ENCODE results near the gene THYN1.

Gene THYN1

DNA sequence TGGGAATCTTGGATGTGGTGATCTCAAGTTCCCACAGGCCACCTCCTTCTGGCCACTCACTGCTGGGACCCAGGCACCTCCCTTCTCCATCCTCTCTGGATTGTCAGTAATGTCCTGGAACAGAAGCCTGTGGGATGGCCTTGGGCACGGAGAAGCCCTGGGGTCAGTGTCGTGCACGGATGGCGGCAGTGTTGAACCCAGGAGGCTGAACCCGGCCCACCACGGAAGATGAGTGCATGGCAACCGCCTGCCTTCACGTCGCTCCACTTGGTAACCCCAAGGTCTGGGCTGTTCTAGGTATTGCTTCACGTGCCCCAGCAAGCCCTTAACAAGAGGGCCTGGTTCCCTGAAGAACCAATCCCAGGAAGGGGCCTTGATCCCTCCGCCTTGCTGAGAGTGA, 7.1 kb downstream of the THYN1 start:
- DNase-seq = no peak

- DNase-seq = no peak
Observed at GRCh38 chr11:134245434-134245833, 7.7 kb downstream of the THYN1 start.

- no peak for DNase-seq
Observed at GRCh38 chr11:134244593-134244992, 8.6 kb downstream of the THYN1 start.

DNA sequence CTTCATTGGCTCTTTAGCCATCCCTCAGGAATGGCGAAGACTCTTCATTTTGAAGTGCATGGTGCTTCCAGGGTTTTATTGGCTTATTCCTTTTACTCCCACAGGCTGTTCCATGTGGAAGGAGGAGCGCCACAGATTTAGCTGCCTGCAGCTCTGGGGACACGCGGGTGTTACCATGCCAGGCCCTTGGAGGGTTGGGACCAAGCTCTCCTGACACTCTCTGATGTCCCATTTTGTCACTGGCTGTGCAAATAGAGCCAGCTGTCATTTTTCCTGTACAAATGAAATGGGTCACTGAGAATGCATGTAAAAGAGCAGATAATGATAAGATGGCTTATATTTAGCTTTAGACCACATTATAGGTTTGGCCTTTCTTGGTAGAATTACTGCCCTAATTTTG, 9.2 kb downstream of the THYN1 start:
- no peak for DNase-seq

DNA sequence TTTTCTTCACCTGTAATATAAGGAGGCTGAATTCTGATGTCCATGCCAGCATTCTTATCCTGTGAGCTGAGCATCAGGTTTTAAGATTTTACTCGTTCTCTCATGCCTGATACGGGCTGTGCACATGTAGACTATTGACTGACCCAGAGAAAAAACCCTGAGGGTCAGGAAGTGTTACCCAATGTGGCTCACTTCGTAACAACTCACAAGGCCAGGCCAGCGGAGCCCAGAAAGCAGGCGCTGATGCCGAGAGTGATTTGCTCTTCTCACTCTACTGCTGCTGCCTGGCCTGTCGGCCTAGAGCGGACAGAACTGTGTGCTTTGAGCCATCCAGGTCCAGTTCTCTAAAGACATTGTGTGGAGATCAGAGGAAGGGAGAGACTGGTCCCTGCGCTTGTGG, 10.8 kb downstream of the THYN1 start:
- no peak for DNase-seq

GRCh38 chr11:134240592-134240991, 12.6 kb downstream of the THYN1 start:
- DNase-seq = no peak

GRCh38 chr11:134238956-134239355, 14.2 kb downstream of the THYN1 start:
- no peak for DNase-seq

- DNase-seq = no peak
Observed at GRCh38 chr11:134237557-134237922, 15.6 kb downstream of the THYN1 start.

DNA sequence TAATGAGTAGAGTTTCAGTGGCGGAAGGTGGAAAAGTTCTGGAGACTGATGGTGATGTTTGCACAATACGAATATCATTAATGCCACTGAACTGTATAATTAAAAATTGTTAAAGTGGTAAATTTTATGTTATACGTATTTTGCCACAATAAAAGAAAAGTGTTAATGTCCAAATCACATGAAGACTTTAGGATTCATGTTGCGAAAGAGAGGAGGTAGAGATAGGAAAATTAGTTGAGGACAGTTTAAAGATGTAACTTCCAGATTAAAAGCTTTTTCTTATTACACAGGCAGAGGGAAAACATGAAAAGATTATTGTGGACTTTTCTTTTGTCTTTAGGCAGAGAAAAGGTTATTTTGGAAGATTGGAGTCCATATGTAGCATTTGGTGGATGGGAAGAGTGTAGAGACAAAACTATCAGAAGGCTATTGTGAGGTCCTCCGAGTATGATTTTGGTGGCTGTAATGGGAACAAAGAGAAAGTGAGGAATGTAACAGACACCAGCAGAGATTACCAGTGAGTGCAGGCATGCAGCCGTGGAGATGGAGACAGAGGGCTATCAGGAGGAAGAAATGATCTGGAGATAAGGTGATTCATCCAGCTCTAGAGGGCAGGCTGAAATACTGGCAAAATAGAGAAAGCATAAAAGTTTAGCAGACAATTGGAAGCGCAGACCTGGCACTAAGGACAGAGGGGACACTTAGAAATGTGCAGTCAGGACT, 16.2 kb downstream of the THYN1 start:
- DNase-seq = no peak

DNA sequence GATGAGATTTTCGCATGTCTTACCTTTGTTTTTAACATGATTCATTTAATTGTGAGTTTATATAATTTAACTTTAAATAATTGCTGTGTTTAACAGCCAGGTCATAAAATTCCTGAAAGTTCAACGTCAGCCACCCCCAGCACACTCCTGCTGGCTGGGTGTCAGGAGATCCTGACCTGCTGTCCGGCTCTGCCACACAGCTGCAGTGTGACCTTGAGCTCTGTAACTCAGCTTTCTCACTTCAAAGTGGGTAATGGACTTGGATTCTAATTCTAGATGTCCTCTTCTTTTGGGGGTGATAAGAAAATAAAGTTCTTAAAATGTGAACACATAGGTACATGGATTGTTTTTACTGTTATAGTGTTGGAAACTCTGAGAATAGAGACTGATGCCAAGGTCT, 17.8 kb downstream of the THYN1 start:
- DNase-seq = no peak

DNA sequence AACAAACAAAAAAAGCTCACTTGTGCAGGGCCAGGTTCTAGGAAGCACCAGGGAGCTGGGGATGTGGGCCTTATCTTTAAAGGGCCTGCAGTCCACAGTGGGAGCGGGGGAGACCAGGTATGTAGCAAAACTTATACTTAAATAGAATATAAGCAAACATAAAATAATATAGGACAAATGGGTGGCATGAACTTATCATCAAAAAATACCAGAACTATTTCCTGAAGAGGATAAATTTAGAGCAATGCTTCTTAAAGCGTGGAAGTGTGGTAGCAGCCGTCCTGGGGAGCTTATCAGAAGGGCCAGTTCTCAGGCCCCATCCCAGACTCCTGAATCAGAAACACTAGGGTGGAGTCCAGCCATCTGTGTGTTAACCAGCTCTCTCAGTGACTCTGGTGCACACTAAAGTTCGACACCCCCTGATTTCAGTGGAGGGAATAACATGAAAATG, 19.4 kb downstream of the THYN1 start:
- DNase-seq = no peak

DNA sequence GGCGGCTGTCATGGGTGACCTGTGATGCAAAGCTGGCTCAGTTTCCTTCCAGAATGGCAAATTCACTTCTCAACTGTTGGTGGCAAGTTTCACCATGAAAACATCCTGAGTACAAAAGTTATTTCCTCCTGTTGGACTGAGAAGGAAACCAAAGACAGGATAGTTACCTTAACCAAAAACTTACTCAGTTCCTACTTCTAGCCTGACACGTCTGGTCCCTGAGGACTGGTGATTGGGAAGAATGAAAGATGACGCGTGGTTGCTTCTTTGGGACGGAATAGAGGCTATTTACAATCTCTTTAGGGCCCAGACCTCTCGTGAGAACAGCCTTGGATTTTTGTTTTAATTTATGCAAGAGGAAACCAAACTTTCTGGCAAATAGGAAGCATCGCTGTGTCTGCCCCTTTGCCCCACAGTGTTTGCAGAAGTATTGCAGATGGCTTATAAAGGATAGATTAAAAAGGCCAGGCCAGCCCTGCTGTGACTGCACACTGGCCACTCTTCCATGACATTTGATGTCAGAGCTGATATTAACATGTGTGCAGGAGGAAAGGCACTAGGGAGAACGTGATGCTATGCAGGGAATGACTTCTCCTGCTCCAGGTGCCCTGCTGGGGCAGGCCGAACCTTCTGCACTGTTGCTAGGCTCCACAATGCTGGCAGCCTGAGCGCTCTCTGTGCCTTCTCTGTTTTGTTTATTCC, 21.0 kb downstream of the THYN1 start:
- no peak for DNase-seq

DNA sequence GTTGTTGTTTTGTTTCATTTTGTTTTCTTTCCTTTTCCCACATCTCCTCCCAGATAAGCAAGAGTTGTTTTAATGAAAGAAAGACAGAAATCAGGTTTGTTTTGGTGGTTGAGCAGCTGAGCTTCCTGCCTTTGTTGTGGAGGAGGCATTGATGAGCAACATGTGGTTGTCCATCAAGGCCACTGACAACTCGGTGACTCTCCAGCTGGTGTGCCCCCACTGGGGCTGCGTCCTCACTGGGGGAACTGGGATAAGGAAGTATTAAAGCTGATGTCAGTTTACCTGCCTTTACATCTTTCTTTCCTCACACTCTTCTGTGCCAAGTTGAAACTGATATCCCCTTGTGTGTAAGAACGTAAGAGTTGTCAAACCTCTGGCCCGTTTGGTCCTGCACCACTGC, 22.8 kb downstream of the THYN1 start:
- DNase-seq = no peak

- DNase-seq = no peak
Observed at GRCh38 chr11:134229126-134229790, 23.9 kb downstream of the THYN1 start.

- DNase-seq = no peak
Observed at GRCh38 chr11:134228625-134229024, 24.5 kb downstream of the THYN1 start.

DNA sequence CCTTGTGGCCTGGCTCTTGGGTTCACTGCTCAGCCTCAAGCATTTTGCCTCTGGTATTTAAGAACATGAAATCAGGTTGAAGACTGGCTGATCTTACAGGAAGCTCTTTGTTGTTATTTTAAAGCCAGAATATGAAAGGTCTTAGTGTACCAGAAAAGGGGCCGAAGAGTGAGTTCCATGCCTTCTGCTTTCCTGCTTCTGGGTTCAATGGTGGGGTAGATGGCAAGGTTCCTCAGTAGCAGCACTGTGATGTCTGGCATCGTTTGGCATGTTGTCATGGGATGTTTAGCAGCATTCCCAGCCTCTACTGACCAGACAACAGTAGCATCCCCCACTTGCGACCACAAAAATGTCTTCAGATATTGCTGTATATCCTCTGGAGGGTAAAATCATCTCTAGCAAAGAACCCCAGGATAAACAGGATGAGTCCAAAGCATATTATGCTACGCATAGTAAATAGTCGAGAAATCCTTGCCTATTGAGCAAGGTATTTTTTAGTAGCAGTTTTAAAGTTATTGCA, 26.3 kb downstream of the THYN1 start:
- no peak for DNase-seq

DNA sequence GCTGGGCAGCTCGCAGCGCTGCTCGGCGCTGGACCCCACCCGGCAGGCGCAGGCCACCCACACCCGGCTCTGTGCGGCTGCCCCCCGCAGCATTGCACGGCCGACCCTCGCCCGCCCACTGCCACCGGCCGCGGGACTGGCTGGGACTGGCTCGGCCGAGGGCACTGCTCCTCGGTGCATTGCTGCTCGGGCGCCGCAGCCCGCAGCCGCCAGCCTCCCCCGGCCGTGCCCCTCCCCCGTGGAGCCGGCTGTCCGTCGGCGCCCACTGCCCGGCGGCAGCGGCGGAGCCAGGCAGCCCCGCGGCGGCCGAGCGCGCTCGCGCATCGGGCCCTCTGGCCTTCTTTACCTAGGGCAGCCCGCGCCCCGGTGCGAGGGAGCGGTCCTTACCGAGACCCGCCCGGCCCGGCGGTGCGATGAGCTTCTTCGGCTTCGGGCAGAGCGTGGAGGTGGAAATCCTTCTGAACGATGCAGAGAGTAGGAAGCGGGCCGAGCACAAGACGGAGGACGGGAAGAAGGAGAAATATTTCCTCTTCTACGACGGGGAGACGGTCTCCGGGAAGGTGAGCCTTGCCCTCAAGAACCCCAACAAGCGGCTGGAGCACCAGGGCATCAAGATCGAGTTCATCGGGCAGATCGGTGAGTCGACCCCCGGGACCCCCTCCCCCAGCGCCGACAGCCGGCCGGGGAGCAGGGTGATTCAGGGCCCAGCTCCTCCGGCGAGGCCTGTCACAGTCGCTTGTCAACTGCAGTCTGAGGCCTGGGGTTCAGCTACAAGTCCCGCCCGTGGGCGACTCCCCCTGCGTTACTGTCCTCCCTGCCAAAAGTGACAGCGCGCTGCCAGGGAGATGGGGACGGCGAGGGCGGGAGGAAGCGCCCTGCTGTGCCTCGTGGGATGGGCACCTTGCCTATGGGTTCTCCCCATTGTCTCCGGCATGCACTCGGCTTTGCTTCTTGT, 28.2 kb downstream of the THYN1 start:
- DNase-seq = peak; percentile 42

DNA sequence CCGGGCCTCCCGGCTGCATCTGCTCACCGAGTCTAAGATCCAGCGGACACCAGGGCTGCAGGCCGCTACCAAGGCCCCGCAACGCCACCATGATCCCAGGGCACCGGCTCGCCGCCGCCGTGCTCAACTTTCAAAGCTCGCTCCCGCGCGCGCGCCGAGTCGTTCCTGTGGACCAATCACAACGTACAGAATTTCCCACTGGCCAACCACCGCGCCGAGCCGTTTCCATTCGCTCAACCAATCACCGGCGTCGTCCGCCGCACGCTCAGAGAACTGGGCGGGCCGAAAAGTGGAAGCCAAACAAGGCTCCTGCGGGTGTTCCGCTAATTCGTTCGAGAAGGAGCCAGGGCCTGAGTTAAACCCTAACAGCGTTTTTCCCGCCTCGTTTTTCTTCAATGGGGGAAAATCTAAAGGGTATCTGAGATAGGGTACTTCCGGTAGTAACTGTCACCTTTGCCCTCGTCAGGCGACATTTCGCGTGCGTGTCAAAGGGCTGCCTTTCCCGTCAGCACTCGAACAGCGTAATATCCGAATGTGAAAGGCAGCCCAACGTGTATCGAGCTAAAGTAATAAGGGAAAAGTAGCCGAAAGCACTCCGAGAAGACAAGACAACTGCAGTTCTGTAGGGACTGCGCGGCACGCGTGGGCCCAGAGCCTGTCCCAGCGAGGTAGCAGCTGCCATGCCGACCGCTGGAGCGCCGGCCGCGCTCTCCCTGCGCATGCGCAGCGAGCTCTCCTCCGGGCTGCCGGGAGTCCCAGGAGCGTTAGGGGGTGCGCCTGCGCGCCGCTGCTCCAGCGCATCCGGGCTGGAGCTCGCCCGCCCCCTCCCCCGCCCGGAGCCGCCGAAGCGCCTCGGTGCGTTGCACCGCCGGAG, 29.1 kb downstream of the THYN1 start, which contains the start of the genes NCAPD3 and VPS26B:
TSS of gene NCAPD3 (minus strand) at position 132 of the 874 bp plus-strand sequence. CDS start at position 91, 41 bp downstream.
TSS of gene VPS26B (plus strand) at position 836 of the 874 bp plus-strand sequence. CDS start 452 bp downstream, outside the sequence.
- peak; percentile 95 for DNase-seq

GRCh38 chr11:134223121-134223520, 30.0 kb downstream of the THYN1 start:
- DNase-seq = no peak

DNA sequence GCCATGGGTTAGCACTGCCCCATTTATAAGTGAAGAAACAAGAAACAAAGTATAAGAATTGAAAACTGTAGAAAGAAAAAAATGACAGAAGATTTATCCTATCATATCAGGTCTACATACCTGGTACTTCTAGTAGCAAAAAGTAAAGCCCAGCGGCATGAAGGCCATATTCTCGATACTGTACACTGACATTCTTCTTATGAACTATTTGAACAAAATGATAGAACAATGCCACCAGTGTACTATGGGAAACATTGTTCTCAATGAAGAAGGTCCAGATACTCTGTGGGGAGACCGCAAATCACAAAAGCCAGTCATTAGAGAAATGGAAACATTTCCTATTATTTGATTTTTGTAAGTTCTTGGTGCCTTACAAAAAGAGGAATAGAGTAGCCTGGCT, 36.3 kb downstream of the THYN1 start:
- no peak for DNase-seq

DNA sequence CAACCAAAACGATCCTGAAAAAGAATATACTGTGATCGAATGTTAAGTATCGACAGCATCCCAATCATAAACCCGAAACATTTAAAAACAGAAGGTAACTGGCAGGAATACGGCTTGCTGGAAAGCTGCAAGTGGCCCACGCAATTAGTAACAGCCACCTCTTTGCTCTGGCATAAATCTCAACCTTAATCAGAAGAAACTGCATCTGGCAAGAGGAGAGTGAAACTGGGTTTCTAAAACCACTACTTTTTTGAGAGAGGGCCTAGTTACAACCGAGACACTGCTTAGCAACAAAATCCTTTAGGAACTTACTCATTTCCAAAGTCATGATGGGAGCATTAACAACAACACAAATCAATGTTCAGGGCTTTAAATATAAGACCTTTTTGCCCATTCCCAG, 37.3 kb downstream of the THYN1 start:
- DNase-seq = no peak
